SH-SY5Y (cell line): ENCODE results near the gene TBKBP1.

Experiments
- GATA2 ChIP-seq: IDR thresholded peaks from 2 replicates; pipeline ENCODE4 v1.6.1; 2011; ENCODE audit warnings: mild to moderate bottlenecking, low read depth, low read length
- GATA3 ChIP-seq: IDR thresholded peaks from 2 replicates; pipeline ENCODE4 v1.6.1; 2011; ENCODE audit warnings: low read depth, mild to moderate bottlenecking, low read length, moderate library complexity

DNA sequence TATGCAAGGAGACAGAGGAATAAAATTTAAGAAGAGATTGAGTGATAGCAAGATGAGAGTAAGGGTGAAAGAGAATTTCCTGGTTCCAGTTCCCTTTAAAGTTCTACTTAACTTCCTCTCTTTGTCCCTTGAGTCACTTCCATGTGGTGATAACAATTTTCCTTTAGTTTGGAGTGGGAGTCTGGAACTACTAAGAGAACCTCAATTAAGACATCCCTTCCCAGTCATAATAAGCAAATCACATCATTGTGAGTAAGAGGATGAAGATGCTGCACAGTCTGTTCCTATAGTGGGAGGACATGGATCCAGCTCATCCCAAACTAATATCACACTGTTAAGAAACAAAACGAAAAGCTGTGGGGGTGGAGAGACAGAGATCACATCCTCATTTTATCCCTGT is 63.4 kb downstream of the TBKBP1 start:
- TF ChIP-seq GATA2 (no peak), GATA3 (no peak)
